Keratinocyte (primary cell): ENCODE measurements around the gene C4orf46. TPM values are rescaled to one million over a fixed set of nuclear protein-coding genes. Genes with fewer than 3 reads are reported as not detected.

Experiments used
- DNase-seq: peaks from one replicate; pipeline ENCODE4 v3.0.0-alpha.2; 2011; ENCODE audit warnings: low read depth, missing footprints, low spot score
- FAIRE-seq: peaks from 2 replicates; lab custom pipeline; 2011; peaks lifted over from hg19 to GRCh38; lab: Jason Lieb, UNC
- H2AFZ ChIP-seq: 2 replicates; pipeline ENCODE4 v1.6.0; 2012; ENCODE audit warnings: low read length, control low read depth, inconsistent platforms; ENCODE audit not compliant: control insufficient read depth
- H3K27ac ChIP-seq: 2 replicates; pipeline ENCODE4 v1.5.1; 2011; ENCODE audit warnings: low read length; ENCODE audit not compliant: control insufficient read depth, insufficient read depth
- H3K27me3 ChIP-seq: 3 replicates; pipeline ENCODE4 v1.6.0; 2011; ENCODE audit warnings: low read length; ENCODE audit not compliant: control insufficient read depth, insufficient read depth; ENCODE audit errors: extremely low read depth
- H3K36me3 ChIP-seq, 2 experiments: 2 replicates in 1 of 2; 3 replicates in 1 of 2; pipeline ENCODE4 v1.5.1; 2011; ENCODE audit warnings: low read length in 2 of 2, mild to moderate bottlenecking in 1 of 2; ENCODE audit not compliant: control insufficient read depth in 2 of 2, insufficient read depth in 2 of 2; ENCODE audit errors: extremely low read depth in 1 of 2
- H3K4me1 ChIP-seq: 3 replicates; pipeline ENCODE4 v1.5.1; 2011; ENCODE audit warnings: low read length; ENCODE audit not compliant: control insufficient read depth, insufficient read depth; ENCODE audit errors: extremely low read depth
- H3K4me2 ChIP-seq: 3 replicates; pipeline ENCODE4 v1.6.0; 2011; ENCODE audit warnings: low read depth, low read length; ENCODE audit not compliant: control insufficient read depth, insufficient read depth; ENCODE audit errors: extremely low read depth
- H3K4me3 ChIP-seq, 3 experiments: fragments of 200-600 bp in 1 of 3; sonication (generic) in 1 of 3; 2 replicates in 2 of 3; 3 replicates in 1 of 3; pipeline ENCODE4 v1.5.1; 2011 to 2016; ENCODE audit warnings: low read length in 3 of 3, mild to moderate bottlenecking in 3 of 3, control low read depth in 2 of 3, inconsistent platforms in 1 of 3, low read depth in 1 of 3, mixed read lengths in 1 of 3, mixed run types in 1 of 3, moderate library complexity in 1 of 3; ENCODE audit not compliant: control insufficient read depth in 2 of 3, insufficient read depth in 2 of 3; ENCODE audit errors: extremely low read depth in 1 of 3
- H3K79me2 ChIP-seq: 2 replicates; pipeline ENCODE4 v1.6.0; 2012; ENCODE audit warnings: low read length; ENCODE audit not compliant: control insufficient read depth, insufficient read depth
- H3K9ac ChIP-seq: 3 replicates; pipeline ENCODE4 v1.6.0; 2011; ENCODE audit warnings: low read length; ENCODE audit not compliant: control insufficient read depth, insufficient read depth; ENCODE audit errors: extremely low read depth
- H3K9me1 ChIP-seq: 3 replicates; pipeline ENCODE4 v1.6.0; 2011; ENCODE audit warnings: low read length; ENCODE audit not compliant: control insufficient read depth, insufficient read depth; ENCODE audit errors: extremely low read depth
- H3K9me3 ChIP-seq: 2 replicates; pipeline ENCODE4 v1.5.1; 2012; ENCODE audit warnings: low read depth, low read length; ENCODE audit not compliant: control insufficient read depth
- H4K20me1 ChIP-seq: 3 replicates; pipeline ENCODE4 v1.6.0; 2011; ENCODE audit warnings: low read length; ENCODE audit not compliant: control insufficient read depth, insufficient read depth; ENCODE audit errors: extremely low read depth
- EZH2 ChIP-seq: IDR thresholded peaks from one replicate; pipeline ENCODE4 v1.6.1; 2012; ENCODE audit warnings: inconsistent platforms, mild to moderate bottlenecking, low read length, moderate library complexity
- dilution Hi-C: fragments of 300-500 bp; cut with MboI; formaldehyde crosslinking; loops from one replicate; pipeline ENCODE4 v1.7.0; 2020; ENCODE audit warnings: low sequenced_read_pairs; ENCODE audit not compliant: extremely low pct_ligation_motif_present
- polyA plus RNA-seq, 5 experiments: library from polyadenylated mRNA; depleted of rRNA in 3 of 5; stranded (reverse) in 3 of 5; stranded (forward) in 1 of 5; unstranded in 1 of 5; fragments of >200 nt; gene quantifications; 1 replicate in 1 of 5; 2 replicates in 3 of 5; 3 replicates in 1 of 5; pipeline versions ENCODE4 v1.2.1 to v1.2.3, GENCODE V29; 2011 to 2012; ENCODE audit warnings: missing spikeins in 2 of 5, low read depth in 1 of 5, low replicate concordance in 1 of 5
- TF ChIP-seq, protein P1 (sequence below), 3 experiments: IDR thresholded peaks in 1 of 3; conservative IDR thresholded peaks in 1 of 3; optimal IDR thresholded peaks in 1 of 3; 2 replicates in 2 of 3; 3 replicates in 1 of 3; pipeline versions ENCODE3 to v1.5.1; 2011; ENCODE audit warnings: low read length in 3 of 3, mild to moderate bottlenecking in 3 of 3, moderate library complexity in 2 of 3, control low read depth in 1 of 3, inconsistent platforms in 1 of 3; ENCODE audit not compliant: insufficient read depth in 2 of 3; ENCODE audit errors: extremely low read depth in 1 of 3

Gene C4orf46
- polyA plus RNA-seq, 1 donor (not counting 4 experiments of a cell fraction or from before 2014, with no cell fraction given), result 14.6 TPM

DNA sequence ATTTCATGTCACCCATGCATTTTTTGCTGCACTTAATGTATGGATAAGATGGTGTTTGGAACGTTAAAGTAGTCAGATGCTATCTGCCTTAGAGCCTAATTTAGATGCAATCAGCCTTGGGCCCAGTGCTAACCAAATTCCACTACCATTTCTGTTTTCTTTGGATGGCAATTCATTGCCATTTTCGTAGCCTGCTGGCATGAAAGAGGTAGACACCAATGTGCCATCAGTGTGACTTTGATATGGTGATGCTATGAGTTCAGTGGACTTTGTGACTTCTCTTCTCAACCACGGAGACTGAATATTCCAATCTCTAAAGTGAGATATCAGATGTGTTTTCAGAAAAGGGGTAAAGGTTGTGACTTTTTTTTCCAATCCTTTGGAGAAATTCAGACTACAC lies 1.9 kb upstream of the C4orf46 start:
- H3K36me3 ChIP-seq, result no peaks in the 10 kb centered on the region
- no peak overlapping the region for H3K4me2 ChIP-seq
- no peak for TF ChIP-seq EZH2
- TF ChIP-seq, protein P1, sequence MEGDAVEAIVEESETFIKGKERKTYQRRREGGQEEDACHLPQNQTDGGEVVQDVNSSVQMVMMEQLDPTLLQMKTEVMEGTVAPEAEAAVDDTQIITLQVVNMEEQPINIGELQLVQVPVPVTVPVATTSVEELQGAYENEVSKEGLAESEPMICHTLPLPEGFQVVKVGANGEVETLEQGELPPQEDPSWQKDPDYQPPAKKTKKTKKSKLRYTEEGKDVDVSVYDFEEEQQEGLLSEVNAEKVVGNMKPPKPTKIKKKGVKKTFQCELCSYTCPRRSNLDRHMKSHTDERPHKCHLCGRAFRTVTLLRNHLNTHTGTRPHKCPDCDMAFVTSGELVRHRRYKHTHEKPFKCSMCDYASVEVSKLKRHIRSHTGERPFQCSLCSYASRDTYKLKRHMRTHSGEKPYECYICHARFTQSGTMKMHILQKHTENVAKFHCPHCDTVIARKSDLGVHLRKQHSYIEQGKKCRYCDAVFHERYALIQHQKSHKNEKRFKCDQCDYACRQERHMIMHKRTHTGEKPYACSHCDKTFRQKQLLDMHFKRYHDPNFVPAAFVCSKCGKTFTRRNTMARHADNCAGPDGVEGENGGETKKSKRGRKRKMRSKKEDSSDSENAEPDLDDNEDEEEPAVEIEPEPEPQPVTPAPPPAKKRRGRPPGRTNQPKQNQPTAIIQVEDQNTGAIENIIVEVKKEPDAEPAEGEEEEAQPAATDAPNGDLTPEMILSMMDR (optimal IDR thresholded peaks at IDR 0.05 in 1 of 3, IDR thresholded peaks at IDR 0.05 in 1 of 3, conservative IDR thresholded peaks at IDR 0.05 in 1 of 3; ENCODE audit: extremely low read depth in 1 of 3, insufficient read depth in 2 of 3, low read length in 3 of 3), result no peak
- no peak overlapping the region for H2AFZ ChIP-seq
- dilution Hi-C loops, result no loop called here
- no peak for DNase-seq
- H4K20me1 ChIP-seq, result no peaks in the 10 kb centered on the region
- no peak overlapping the region for H3K27ac ChIP-seq
- H3K27me3 ChIP-seq, result no peaks in the 10 kb centered on the region
- H3K9me3 ChIP-seq, result no peaks in the 10 kb centered on the region
- no peak overlapping the region for H3K9ac ChIP-seq
- peaks cover 10% of the 10 kb centered on the region for H3K4me1 ChIP-seq
- no peak for FAIRE-seq
- H3K79me2 ChIP-seq, result peaks cover 20% of the 10 kb centered on the region
- H3K9me1 ChIP-seq, result no peaks in the 10 kb centered on the region
- no peak overlapping the region for H3K4me3 ChIP-seq

DNA sequence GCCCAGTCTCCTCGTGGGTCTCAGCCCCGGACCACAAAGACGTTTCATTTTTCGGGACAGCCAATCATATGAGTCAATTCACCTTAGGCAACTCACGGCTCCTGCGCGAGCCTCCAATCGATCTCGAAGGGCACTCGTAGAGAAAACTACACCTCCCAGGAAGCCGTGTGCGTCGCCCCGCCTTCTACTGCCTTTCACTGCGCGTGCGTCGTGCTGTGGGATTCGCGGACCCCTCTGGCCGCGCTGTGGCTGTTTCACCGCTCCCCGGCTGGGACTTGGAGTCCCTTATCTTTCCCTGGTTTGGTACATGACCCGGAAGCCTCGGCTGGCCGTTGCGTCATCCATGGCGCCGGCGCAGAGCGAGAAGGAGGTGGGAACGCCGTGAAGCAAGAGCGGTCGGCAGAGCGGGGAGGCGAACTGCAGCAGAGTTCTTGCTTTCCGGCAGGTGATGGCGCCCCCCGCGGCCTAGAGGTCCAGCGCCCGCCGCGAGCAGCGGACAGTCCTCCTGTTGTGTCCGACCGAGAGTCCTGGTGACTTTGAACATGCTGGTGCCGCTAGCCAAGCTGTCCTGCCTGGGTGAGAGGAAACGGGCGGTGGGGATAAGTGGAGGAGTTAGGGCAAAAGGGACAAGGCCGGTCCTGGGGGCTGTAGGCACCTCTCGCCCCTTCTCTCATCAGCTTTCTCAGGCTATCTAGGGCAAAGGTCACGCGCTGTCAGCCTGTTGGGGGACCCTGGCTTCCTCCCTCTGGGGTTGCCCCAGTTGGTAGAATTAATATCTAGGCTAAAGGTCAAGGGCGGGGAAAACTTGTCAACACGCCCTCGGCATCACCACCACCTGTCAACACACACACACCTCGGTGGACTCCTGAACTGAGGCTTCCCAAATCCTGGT lies 474 bp upstream of the C4orf46 start, which contains the start of gene ETFDH:
Gene ETFDH (plus strand): TSS at position 382 of the 892 bp plus-strand sequence. CDS start 161 bp downstream, at position 543.
- dilution Hi-C loops, result no loop called here
- H3K79me2 ChIP-seq, result peaks cover 22% of the 10 kb centered on the region
- peak; percentile 77 for FAIRE-seq

More for the DNA sequence above, 474 bp upstream of the C4orf46 start, which contains the start of gene ETFDH:
- Histone ChIP-seq H3K27ac (peak within 1 kb of the TSS; percentile 88), H3K36me3 (no peaks in the 10 kb centered on the region), H3K4me1 (peaks cover 10% of the 10 kb centered on the region), H3K9me3 (no peaks in the 10 kb centered on the region), H4K20me1 (no peaks in the 10 kb centered on the region), H3K9me1 (no peaks in the 10 kb centered on the region), H3K4me3 (peak within 1 kb of the TSS; percentile 53 to 77 (median 72)), H3K9ac (peak within 1 kb of the TSS; percentile 92), H3K4me2 (peak within 1 kb of the TSS; percentile 84), H2AFZ (peak within 1 kb of the TSS; percentile 100), H3K27me3 (no peaks in the 10 kb centered on the region)
- DNase-seq, result peak; percentile 87
- TF ChIP-seq EZH2, result no peak
- TF ChIP-seq, protein P1 (optimal IDR thresholded peaks at IDR 0.05 in 1 of 3, IDR thresholded peaks at IDR 0.05 in 1 of 3, conservative IDR thresholded peaks at IDR 0.05 in 1 of 3; ENCODE audit: extremely low read depth in 1 of 3, insufficient read depth in 2 of 3, low read length in 3 of 3), result peak; percentile 66 to 92 (median 79)
